Hematopoietic multipotent progenitor cell (in vitro differentiated cells): ENCODE measurements around the gene CCDC15. TPM values are rescaled to one million over a fixed set of nuclear protein-coding genes. Genes with fewer than 3 reads are reported as not detected.
A peak's percentile ranks its signal among the peaks of the same experiment; 100 is the strongest.
"Not testable (repeated sequence)": the region's sequence is repeated elsewhere in the genome, so short reads cannot be mapped to it uniquely, and the experiment has no call there.

Experiments used
- DNase-seq, 3 donors: peaks; one replicate each; pipeline ENCODE4 v3.0.0-alpha.2; 2011 to 2015; ENCODE audit warnings: low read depth in 2 of 3, low spot score in 2 of 3
- total RNA-seq: library from RNA; depleted of rRNA; stranded (reverse); fragments of >200 nt; gene quantifications from one replicate; pipeline ENCODE4 v1.2.3, GENCODE V29; 2012

CCDC15 gene
- total RNA-seq, 1 donor: 0.54 TPM

DNA sequence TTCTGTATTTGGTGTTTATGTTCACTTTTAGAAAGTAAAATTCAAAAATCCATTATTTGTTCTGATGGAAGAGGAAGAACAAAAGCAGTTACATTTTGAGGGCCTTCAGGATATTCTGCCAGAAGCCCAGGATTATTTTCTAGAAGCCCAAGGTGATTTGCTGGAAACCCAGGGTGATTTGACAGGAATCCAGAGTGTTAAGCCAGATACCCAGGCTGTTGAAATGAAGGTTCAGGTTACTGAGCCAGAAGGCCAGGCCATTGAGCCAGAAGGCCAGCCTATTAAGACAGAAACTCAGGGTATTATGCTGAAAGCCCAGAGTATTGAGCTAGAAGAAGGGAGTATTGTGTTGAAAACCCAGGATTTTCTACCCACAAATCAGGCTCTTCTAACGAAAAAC lies 33.1 kb downstream of the CCDC15 start:
- no peak for DNase-seq

DNA sequence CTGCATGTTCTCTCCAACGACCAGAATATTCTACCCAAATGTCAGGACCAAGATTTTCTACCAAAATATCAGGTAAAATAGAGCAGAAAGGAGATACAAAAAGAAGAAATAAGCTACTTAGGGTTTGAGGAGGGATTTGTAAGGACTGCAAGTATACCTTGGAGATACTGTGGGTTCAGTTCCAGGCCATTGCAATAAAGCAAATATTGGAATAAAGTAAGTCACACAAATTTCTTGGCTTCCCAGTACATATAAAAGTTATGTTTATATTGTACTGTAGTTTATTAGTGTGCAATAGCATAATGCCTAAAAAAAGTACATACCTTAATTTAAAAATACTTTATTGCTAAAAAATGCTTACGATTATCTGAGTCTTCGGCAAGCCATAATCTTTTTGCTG lies 34.1 kb downstream of the CCDC15 start:
- DNase-seq: no peak

DNA sequence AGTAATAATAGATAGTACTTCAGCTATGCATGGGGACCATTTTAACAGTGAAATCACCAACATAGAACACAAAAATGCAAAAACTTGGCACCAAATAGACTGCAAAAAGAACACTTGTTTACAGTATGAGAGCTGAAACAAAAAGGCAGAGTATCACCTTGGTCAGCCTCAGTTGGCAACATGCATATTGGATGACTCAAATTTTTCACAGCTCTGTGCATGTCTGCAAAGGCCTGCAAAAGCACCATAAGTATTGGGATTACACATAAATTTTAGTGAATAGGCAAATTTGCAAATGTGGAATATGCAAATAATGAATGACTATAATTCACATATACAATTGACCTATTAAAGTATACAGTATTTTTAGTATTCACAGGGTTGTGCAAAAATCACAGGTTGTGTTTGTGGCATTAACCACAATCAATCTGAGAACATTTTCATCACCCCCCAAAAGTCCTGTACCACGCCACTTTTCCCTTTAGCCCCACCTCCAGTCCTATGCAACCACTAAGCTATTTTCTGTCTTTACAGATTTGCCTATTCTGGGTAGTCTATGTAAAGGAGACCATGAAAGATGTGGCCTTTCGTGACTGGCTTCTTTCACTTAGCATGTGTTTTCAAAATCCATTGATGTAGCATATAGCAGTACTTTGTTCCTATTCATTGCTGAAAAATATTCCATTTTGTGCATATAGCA lies 47.2 kb downstream of the CCDC15 start:
- no peak for DNase-seq

DNA sequence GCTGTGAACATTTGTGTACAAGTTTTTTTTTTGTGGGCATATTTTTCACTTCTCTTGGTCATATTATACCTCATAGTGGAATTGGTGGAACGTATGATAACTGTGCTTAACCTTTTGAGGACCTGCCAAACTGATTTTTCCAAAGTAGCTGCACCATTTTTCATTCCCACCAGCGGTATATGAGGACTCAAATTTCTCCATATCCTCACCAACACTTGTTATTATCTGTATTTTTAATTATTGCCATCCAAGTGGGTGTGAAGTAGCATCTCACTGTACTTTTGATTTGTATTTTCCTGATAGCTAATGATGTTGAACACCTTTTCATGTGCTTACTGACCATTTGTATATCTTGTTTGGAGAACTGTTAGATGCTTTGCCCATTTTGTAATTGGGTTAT lies 47.8 kb downstream of the CCDC15 start:
- DNase-seq: no peak

DNA sequence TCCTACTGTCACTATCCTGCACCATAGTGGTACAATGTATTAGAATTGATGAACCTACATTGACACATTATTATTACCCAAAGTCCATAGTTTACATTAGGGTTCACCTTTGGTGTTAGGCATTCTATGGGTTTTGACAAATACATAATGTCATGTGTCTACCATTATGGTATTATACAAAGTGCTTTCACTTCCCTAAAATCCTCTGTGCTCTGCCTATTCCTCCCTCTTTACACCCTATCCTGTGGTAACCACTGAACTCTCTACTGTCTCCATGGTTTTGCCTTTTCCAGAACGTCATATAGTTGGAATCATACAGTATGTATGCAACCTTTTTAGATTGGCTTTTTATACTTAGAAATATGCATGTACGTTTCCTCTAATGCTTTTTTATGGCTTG lies 51.5 kb downstream of the CCDC15 start:
- no peak for DNase-seq

DNA sequence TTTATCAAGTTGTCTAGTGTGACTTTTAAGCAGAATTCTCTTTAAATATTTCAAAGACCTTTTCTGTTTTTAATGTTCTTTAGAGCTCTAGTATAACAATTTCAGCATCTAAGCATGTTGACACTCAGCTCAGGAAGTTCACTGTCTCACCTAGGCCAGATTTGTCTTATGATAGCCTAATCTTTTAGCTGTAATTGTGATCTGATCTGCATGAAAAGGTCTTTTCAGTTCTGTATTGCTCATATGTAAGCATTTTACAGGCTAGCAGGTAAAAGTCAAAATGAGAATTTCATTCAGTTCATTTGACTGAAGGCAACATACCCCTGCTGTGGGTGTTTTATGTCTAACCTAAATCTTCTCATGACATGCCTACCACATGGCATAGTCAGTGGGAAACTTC lies 62.4 kb downstream of the CCDC15 start:
- DNase-seq: no peak

DNA sequence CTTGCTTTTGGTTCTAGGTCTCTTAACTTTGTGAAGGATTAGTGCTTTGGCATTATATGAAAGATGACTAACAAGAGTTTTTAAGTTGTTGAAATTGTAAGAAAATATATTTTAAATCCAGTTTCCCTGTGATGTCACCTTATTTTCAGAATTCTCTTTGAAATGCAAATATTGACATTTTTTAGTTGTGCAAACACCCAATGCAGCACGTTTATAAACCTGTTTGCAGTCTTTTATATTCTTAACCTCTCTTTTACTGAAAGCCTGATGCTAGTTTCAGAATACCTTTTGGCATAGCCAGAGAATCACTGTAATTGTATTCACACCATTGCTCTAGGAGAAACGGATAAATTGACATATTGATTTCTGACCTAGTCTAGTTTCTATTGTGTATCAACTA lies 66.3 kb downstream of the CCDC15 start:
- no peak for DNase-seq

DNA sequence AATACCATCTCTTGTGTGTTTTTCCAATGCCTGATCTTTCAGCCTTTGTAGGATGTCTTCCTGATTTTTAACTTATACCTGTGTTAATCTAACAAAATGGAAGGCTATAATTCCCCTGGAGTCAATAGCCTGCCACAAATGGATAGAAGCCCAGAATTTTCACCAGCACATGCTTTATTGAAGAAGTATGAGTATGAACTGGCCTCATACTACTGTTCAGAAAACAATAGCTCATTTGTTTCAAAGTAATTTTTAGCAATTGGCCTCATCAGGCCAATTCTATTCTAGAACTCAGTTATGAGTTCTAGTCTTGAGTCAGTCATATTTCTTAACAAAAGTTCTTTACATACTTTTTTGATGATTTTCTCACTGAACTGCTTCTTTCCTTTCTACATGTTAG lies 68.5 kb downstream of the CCDC15 start:
- DNase-seq: no peak

DNA sequence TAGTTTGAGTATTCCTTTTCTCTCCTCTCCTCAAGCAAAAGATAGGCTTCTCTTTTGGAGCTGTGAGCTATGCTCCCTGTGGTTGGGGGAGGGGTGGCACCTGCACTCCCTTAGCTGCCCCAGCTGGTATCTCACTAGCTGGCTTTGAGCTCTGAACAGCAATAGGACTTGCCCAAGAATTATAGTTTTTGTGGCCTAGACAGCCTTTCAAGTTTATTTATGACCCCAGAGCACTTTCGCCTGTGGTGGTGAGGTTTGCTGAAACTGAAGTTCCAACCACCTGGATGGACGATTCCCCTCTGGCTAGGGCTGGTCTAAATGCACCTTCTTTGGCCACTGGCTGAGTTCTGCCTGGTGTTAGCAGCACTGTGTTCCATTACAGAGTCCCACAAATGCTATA lies 72.0 kb downstream of the CCDC15 start:
- DNase-seq: no peak

DNA sequence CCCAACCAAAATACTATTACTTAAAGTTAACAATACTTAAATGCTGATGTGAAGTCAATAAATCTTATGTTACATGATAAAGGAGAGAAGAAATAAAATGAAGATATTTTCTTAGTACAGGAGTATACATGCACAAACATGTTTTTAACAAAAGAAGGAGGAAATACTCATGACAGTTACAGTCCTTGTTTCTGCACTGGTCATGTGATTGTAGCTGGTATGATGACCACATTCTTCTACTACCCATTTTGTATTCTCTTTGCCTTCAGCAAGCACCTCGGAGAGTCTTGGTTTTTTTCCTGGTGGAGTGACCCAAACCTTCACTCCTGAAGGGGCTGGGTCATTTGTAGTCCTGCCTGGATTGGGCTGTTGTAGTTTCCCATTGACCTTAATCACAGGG lies 75.4 kb downstream of the CCDC15 start:
- DNase-seq: not testable (repeated sequence)

DNA sequence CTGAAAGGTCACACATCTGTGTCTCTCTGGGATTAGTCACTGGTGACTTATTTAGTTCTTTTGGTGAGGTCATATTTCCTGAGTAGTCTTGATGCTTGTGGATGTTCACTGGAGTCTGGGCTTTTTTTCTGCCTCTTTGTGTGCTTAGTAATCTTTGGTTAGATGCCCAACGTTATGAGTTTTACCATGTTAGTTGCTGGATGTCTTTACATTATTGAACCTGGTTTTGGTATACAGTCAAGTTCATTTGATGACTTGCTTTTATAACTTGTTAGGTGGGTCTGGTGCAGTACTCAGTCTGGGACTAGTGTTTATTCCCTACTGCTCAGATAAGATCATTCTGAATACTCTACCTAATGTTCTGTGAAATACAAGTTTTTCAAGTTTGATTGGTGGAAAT lies 82.9 kb downstream of the CCDC15 start:
- DNase-seq: no peak

DNA sequence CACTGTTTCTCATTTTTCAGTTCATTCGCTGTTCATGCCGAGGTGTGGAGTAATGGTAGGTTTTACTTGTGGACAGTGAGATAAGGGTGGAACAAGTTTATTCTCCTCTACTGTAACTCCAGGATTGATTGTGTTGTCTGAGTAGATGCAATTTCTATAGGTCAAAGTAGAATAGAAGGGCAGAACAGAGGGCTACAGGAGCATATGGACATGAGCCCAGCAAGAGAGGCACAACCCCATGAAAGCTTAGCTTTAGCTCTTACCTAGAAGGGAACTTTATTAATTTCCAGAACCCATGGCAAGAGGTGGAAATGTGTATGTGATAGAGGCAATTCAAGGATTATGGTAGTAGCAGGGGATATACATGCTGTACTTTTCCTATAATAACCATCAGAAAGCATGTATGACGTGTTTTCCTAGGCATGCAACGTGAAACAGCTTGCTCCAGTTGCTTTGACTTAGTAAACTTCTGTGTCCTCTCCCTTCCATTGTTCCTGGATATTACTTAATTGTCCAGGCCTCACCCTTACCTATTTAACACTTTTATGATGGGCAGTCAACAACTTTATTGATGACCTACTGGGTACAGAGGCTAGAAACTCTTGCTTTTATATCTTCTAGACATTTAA lies 95.3 kb downstream of the CCDC15 start:
- DNase-seq: no peak

DNA sequence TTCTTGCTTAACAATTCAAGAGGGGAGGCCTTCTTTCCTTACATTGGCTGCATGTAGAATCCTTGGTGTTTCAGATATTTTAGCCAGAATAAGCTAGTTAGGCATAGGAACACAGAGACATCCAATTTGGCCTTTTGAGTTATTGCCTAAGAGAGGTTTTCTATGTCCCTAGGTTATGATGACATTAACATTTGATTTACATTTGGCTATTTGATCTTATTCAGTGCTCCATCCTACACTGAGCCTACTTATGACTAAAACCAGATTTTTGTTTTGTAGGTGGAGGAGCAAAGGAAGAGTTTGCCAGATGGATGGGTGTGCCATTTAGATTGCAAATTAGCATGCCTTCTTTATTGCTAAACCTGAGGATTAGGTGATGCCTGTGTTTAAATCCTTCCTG lies 98.0 kb downstream of the CCDC15 start:
- no peak for DNase-seq

DNA sequence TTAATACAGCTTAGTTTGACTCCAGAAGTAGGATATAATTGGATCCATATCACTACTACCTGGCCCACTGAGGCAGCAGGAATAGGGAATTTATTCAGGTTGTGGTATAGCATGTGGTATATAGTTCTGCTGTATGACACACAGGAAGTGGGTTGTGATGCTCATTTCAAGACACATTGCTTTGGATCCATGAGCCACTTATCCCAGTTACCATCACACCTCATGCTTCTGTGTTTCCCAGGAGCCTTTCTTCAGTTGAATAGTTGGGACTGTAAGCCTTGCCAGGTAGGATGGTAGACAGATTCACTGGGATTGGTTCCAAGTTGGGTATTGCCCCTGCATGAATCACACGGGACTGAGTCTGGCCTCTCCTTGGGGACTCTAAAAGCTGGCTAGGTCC lies 99.2 kb downstream of the CCDC15 start:
- no peak for DNase-seq

DNA sequence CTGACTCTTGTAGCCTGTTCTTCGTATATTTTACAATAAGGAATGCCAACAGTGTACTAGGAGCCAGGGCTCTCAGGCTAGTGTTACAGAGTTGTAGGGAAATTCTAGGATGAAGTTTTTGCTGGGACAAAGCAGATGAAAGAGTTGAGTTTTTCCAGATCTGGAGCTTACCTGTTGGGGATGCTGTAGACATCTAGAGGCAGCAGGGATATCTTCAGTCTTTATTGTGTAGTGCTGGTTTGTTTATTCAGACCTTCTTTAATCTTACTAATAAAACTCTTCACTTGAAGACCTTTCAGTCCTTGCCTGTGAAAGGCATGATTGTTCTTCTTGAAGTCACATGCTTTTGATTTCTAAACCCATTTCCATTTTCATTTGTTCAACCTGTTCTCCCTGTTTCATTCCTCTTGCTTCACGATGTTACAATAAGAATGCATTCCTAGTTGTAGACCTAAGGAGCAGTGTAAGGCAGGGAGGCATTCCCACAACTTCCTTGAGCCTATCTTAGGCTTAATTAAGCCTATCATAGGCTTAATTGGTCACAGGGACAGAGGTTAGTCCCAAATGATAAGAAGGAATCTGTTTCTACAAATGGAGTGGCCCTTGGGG lies 101.2 kb downstream of the CCDC15 start:
- no peak for DNase-seq

DNA sequence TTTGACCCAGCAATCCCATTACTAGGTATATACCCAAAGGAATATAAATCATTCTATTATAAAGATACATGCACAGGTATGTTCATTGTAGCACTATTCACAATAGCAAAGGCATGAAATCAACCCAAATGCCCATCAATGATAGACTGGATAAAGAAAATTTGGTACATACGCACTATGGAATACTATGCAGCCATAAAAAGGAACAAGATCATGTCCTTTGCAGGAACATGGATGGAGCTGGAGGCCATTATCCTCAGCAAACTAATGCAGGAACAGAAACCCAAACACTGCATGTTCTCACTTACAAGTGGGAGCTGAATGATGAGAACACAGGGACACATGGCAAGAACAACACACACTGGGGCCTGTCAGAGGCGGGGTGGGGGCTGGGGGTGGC lies 102.1 kb downstream of the CCDC15 start:
- DNase-seq: not testable (repeated sequence)

DNA sequence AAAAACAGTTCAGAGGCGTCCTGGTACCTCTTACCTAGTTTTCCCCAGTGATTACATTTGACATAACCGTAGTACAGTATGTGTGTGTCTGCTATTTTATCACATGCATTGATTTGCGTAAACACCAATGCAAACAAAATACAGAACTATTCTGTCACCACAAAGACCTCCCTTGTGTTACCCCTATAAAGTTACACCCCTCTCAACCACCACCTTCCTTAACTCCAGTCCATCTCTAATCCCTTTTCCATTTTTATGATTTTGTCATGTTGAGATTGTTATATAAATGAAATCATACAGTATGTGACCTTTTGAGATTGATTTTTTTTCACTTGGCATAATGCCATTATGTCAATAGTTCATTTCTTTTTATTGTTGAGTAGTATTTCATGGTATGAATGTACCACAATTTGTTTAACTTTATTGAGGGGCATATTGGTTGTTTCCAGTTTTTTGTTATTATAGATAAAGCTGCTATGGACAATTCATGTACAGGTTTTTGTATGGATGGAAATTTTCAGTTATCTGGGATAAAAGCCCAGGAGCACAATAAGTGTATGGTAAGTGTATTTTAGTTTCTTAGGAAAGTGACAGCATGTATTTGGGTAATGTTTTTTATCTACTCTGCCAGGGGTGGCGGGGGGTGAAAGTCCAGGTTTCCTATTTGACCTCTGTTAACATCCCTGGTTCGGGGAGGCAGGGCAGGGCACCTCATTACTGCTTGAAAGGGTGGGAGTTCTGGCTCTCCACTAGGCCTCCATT lies 103.1 kb downstream of the CCDC15 start:
- DNase-seq: no peak

DNA sequence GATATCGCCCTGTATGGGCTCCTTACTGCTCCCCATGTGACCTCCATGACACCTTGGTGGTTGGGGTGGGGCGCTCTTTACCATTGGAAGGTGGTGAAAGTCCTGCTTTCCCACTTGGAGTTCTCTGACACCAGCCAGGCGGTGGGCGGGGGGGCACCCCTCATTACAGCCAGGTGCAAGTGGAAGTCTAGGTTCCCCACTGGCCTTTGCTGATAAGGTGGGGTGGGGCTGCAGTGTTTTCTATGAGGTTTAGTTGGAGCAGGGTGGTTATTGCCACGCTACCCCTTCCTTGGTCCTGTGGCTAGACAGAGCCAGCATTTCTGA lies 103.7 kb downstream of the CCDC15 start:
- no peak for DNase-seq

DNA sequence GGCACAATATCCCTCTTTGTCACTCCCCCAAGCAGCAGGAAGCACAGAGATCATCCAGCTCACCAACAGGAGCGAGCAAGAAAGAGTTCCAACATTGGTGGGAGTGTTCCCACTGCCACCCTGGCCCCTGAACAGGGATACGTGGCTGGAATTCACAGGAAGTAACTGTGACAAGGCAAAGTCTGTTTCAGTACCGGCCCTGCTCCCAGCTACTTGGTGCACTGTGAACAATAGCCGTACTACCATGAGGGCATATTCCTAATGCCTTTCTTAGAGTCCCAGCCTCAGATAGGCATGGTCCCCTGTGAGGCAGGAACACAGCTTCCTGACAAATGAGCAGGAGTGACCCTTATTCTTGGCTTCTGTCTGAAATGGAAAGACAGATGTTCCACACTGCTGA lies 107.3 kb downstream of the CCDC15 start:
- no peak for DNase-seq

DNA sequence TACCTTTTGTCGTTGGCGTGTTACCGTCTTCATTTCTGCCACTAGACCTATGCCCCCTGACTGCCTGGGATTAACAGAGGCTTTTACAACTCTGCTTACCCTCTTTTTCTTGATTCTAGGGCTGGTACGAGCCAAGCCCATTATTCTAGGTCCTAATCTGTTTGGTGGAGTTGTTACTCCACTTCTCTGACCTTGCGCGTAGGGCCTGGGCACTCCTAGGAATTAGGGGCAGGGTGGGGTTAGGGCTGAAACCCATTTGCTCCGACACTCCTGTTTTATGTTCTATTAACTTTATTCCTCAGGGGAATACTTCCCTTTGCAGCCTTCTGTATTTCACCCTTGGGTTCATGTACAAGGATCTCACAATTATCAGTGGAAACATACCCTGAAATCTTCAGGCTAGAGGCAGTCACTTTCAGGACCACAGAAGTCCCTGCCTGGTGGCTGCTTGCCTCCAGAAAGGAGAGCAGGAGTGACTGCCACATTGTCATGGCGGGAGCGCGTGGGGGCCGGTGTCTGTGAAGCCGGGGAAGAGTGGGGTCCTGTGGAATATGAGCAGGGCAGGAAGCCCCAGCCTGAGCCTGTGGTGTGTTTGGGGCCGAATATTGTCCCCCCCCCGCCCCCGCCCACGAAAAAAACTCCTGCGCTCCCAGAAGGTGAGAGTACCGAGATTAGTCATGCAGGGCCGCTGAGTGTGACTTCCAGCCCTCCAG lies 108.4 kb downstream of the CCDC15 start:
- no peak for DNase-seq

DNA sequence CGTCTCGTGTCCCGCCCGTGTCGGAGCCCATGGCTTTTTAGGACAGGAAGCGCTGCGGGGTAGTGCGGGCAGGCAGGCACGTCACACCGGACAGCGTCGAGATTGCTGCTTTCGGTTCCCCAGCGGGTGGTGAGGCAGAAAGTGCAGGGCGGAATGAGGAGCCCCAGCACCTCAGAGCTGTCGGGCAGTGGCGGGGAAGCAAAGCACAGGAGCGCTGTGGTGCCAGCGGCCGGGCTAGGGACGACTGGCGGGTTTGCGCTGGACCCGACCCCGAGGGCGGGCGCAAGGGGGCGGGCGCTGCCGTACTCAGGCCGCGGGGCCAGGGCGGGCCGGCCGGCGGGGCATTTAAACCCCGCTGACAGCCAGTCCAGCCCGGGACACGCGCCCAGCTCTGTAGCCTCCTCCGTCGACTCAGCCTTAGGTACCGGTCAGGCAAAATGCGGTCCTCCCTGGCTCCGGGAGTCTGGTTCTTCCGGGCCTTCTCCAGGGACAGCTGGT lies 109.0 kb downstream of the CCDC15 start, which contains the start of gene SLC37A2:
Gene SLC37A2, plus strand, starts transcription at position 375 of the 498 bp plus-strand sequence. Its CDS starts 63 bp downstream, at position 438.
- DNase-seq: peak in 2 of 3 donors; percentile 68 to 69
